ENCODE results near the gene ZNF786. TPM values are rescaled to one million over a fixed set of nuclear protein-coding genes. Genes with fewer than 3 reads are reported as not detected.
"Not testable (repeated sequence)": the region's sequence is repeated elsewhere in the genome, so short reads cannot be mapped to it uniquely, and the experiment has no call there.

ZNF786 gene
- polyA plus RNA-seq, 6 donors from 2014 or later, result 3.6 to 15.1 (median 6.3) TPM

DNA sequence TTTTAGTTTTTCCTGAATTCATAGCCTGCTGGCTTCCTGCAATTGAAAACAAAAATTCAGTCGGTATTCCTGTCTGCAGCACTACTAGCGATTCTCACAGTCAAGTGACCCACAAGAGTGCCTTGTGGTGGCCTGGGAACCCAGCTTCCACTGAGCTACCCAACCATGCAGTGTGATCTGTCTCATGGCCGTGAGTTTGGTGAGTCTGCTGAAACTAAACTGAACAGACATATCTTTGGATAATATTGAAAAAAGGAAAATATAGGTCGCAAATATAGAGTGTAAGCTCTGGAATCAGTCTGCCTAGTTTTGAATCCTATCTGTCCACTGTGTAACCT is 18.1 kb downstream of the ZNF786 start:
- Mint-ChIP-seq H3K4me1 (peaks cover 4 to 5% (median 4%) of the 10 kb centered on the region in 3 donors), H3K27me3 (no peaks in the 10 kb centered on the region), H3K27ac (peak overlapping the region in 1 of 6 donors; percentile 31), H3K4me3 (peak overlapping the region in 1 of 8 donors; percentile 43), H3K9me3 (no peaks in the 10 kb centered on the region), H3K36me3 (peaks cover 8 to 11% of the 10 kb centered on the region in 2 donors)
- no peak for DNase-seq
- ATAC-seq (ENCODE audit: low read depth in 2 of 2), result no peak

DNA sequence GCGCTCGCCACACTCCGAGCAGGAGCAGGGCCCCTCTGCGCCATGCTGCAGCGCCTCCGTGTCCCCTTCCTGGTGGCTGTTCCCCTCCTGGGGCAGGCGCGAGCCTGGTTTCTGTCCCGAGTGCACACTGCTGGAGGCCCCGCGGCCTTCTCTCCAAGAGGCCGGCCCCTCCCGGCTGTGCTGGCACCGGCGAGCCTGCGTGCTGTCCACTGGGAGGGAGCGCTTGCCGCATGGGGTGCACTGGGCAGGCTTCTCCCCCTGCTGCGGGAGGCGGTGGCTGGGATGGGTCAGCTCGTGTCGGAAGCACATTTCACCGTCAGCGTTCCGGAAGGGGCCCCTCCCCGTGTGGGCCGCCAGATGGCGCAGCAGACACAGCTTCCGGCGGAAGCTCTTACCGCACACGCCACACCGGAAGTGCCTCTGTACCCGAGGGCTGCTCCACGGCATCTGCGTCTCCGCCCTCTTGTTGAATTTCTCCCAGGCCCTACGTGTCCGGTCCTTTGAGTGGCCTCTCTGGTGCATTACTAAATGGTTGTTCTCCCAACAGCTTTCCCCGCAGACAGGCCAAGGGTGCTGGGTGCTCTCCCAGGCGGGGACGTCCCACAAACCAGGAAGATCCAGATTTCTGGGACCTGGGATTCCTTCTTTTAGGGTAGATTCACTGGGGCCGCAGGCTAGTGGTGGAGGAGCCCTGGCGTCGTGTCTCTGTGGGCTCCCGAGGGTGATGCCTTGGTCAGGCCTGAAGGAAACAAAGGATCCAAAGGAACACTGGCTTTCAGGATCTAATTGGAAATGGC is 18.7 kb downstream of the ZNF786 start:
- H3K36me3 Mint-ChIP-seq, result peaks cover 4 to 6% of the 10 kb centered on the region in 2 donors
- no peaks in the 10 kb centered on the region for H3K9me3 Mint-ChIP-seq
- H3K27ac Mint-ChIP-seq, result no peak overlapping the region
- ATAC-seq (ENCODE audit: low read depth in 2 of 2) (peak; percentile 38 to 63), DNase-seq (no peak)
- peaks cover 4 to 5% (median 4%) of the 10 kb centered on the region in 3 donors for H3K4me1 Mint-ChIP-seq
- H3K27me3 Mint-ChIP-seq, result no peaks in the 10 kb centered on the region
- peak overlapping the region in 2 of 8 donors; percentile 43 to 52 for H3K4me3 Mint-ChIP-seq

DNA sequence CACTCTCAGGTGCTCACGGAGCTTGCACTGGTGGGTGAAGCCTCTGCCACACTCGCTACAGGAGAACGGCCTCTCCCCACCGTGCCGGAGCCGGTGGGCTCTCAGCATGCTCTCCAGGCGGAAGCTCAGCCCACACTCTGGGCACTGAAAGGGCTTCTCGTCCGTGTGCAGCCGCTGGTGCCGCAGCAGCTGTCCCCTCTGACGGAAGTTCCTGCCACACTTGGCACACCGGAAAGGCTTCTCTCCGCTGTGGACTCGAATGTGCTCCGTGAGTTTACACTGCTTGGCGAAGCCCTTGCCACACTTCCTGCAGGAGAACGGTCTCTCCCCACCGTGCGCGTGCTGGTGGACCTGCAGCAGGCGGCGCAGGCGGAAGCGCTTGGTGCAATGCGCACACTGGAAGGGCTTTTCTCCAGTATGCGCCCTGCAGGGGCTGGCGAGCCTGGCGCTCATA is 19.3 kb downstream of the ZNF786 start:
- no peaks in the 10 kb centered on the region for H3K36me3 Mint-ChIP-seq

DNA sequence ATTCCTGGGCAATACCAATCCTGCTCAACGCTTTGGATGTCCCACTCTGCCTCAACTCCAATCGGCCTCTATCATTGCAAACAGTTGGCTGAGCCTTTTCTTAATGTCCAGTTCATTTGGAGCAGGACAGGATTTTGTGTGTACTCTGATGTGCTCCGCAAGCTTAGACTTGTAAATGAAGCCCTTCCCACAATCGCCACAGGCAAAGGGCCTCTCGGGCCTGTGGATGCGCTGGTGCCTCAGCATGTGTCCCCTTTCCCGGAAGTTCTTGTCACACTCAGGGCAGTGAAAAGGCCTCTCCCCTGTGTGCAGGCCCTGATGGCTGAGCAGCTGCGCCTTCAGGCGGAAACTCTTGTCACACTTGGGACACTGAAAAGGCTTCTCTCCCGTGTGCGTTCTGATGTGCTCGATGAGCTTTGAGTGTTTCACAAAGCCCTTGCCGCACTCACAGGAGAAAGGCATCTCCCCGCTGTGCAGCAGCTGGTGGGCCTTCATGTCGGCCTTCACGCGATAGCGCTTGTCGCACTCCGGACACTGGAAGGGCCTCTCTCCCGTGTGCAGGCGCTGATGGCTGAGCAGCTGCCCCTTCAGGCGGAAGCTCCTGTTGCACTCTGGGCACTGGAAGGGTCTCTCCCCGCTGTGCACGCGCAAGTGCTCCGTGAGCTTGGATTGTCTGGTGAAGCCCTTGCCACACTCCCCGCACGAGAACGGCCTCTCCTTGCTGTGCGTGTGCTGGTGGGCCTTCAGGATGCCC is 20.0 kb downstream of the ZNF786 start:
- ATAC-seq (ENCODE audit: low read depth in 2 of 2) (no peak), DNase-seq (no peak)
- H3K4me1 Mint-ChIP-seq, result peaks cover 0 to 7% (median 5%) of the 10 kb centered on the region in 3 donors
- H3K4me3 Mint-ChIP-seq, result no peak overlapping the region
- no peaks in the 10 kb centered on the region for H3K36me3 Mint-ChIP-seq
- no peak overlapping the region for H3K27ac Mint-ChIP-seq
- H3K9me3 Mint-ChIP-seq, result no peaks in the 10 kb centered on the region
- no peaks in the 10 kb centered on the region for H3K27me3 Mint-ChIP-seq

More for the DNA sequence above, 19.3 kb downstream of the ZNF786 start:
- Mint-ChIP-seq H3K27ac (no peak overlapping the region), H3K4me1 (peaks cover 0 to 5% (median 4%) of the 10 kb centered on the region in 3 donors), H3K4me3 (peak overlapping the region in 1 of 8 donors; percentile 34), H3K9me3 (no peaks in the 10 kb centered on the region), H3K27me3 (no peaks in the 10 kb centered on the region)
- ATAC-seq (ENCODE audit: low read depth in 2 of 2) (no peak), DNase-seq (no peak)

DNA sequence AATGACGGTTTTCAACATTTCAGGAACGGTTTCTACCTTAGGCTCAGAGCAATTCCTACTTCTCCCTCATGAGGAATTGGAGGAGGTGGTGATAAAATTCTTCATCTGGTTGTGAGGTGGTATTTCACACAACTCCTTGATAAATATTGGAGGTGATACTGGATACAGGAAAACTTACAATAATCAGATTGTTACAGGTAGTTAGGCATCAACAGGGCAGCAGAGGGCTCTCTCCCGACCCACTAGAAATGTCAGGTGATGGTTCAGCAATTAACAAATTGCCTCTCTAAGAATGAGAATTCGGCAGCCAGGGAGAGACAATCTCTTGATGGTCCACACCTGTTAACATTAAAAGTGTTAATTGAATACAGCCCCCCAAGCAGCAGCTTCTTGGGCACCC is 22.6 kb downstream of the ZNF786 start:
- ATAC-seq (ENCODE audit: low read depth in 2 of 2), result no peak
- Mint-ChIP-seq H3K36me3 (no peaks in the 10 kb centered on the region), H3K27me3 (no peaks in the 10 kb centered on the region), H3K27ac (peak overlapping the region in 3 of 6 donors; percentile 17 to 62 (median 24)), H3K9me3 (no peaks in the 10 kb centered on the region), H3K4me1 (peaks cover 6 to 15% (median 14%) of the 10 kb centered on the region in 3 donors), H3K4me3 (peak overlapping the region in 2 of 8 donors; percentile 39 to 73)
- no peak for DNase-seq

DNA sequence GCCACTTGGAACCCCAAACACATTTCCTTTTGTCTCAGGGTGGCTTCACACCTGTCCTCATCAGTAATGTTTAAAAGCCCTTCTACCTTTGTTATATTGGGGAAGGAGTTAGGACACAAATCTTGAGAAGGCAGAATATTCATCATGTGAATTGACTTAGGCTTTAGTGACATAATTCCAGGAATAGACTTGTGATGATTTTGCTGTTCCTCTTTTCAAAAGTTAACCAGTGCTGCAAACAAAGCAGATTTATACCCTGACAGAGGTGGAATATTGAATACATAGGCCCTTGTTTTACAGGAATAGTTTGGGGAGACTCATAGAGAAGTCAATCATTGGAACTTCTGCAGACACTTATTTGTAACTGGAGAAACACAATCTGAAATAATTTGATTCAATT is 27.0 kb downstream of the ZNF786 start:
- ATAC-seq (ENCODE audit: low read depth in 2 of 2) (no peak), DNase-seq (no peak)
- Mint-ChIP-seq H3K36me3 (no peaks in the 10 kb centered on the region), H3K4me3 (peak overlapping the region in 3 of 8 donors; percentile 18 to 65 (median 51)), H3K27ac (peak overlapping the region in 2 of 6 donors; percentile 10 to 20), H3K4me1 (peaks cover 6 to 23% (median 18%) of the 10 kb centered on the region in 3 donors), H3K27me3 (no peaks in the 10 kb centered on the region), H3K9me3 (no peaks in the 10 kb centered on the region)

DNA sequence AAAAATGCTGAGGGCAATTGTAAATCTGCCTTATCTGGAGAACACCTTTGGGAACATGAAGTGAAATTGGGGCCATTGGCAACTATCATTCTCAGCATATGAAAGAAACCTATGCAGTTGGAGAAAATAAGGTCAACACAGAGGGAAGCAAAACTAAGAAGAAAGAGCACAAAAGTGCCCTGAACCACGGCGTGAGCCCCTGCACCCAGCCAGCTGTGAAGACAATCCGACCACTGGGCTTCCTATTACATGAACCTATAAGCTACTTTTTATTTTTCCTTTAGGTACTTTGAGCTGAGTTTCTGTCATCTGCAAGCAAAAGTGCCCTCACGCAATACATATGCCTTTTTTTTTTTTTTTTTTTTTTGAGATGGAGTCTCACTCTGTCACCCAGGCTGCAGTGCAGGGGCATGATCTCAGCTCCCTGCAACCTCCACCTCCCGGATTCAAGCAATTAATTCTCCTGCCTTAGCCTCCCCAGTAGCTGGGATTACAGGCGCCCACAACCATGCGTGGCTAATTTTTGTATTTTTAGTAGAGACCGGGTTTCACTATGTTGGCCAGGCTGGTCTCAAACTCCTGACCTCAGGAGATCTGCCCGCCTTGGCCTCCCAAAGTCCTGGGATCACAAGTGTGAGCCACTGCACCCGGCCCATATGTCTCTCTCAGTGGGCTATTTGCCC is 28.2 kb downstream of the ZNF786 start:
- peaks cover 6 to 19% (median 13%) of the 10 kb centered on the region in 3 donors for H3K4me1 Mint-ChIP-seq
- DNase-seq; H3K36me3 Mint-ChIP-seq; H3K27me3 Mint-ChIP-seq; ATAC-seq (ENCODE audit: low read depth in 2 of 2); H3K9me3 Mint-ChIP-seq: not testable (repeated sequence)
- H3K27ac Mint-ChIP-seq, result peak overlapping the region in 3 of 6 donors; percentile 44 to 63 (median 47)
- peak overlapping the region in 1 of 8 donors; percentile 65 for H3K4me3 Mint-ChIP-seq

DNA sequence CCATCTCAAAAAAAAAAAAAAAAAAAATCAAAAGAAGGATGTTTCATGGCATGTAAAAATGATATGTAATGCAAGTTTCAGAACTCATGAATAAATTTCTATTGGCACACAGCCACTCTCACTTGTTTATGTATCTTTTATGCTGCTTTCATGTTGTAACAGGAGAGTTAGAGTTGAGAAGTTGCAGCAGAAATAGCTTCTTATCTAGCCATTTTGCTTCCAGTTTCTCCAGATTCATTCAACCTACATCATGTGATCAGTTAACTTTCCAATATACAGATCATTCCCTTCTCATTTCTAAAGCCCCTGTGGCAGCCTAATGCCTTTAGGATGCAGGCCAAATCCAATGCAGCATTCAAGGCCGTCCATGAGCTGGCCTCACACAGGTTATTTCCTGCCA is 30.4 kb downstream of the ZNF786 start:
- no peaks in the 10 kb centered on the region for H3K36me3 Mint-ChIP-seq
- peak overlapping the region in 1 of 8 donors; percentile 39 for H3K4me3 Mint-ChIP-seq
- peaks cover 5 to 13% (median 10%) of the 10 kb centered on the region in 3 donors for H3K4me1 Mint-ChIP-seq
- H3K9me3 Mint-ChIP-seq, result no peaks in the 10 kb centered on the region
- no peak for DNase-seq
- no peaks in the 10 kb centered on the region for H3K27me3 Mint-ChIP-seq
- ATAC-seq (ENCODE audit: low read depth in 2 of 2), result no peak
- H3K27ac Mint-ChIP-seq, result peak overlapping the region in 3 of 6 donors; percentile 43 to 87 (median 83)

DNA sequence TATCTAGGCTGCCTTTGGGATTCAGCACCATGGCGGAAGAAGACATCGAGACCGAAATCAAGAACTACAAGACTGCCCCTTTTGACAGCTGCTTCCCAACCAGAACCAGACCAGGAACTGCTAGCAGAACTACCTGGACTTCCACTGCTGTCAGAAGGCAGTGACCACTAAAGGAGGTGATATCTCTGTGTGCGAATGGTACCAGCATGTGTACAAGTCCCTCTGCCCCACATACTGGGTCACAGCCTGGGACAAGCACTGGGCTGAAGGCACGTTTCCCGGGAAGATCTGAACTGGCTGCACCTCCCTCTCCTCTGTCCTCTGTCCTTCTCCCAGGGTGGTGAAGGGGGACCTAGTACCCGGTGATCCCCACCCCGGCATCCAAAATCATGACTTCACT is 36.6 kb downstream of the ZNF786 start:
- no peaks in the 10 kb centered on the region for H3K36me3 Mint-ChIP-seq
- no peaks in the 10 kb centered on the region for H3K4me1 Mint-ChIP-seq
- DNase-seq, result no peak
- H3K27me3 Mint-ChIP-seq, result peaks cover 6 to 9% (median 6%) of the 10 kb centered on the region in 3 donors
- peak overlapping the region in 1 of 8 donors; percentile 22 for H3K4me3 Mint-ChIP-seq
- ATAC-seq (ENCODE audit: low read depth in 2 of 2), result no peak
- H3K27ac Mint-ChIP-seq, result no peak overlapping the region
- peaks cover 0 to 2% (median 0%) of the 10 kb centered on the region in 7 donors for H3K9me3 Mint-ChIP-seq

DNA sequence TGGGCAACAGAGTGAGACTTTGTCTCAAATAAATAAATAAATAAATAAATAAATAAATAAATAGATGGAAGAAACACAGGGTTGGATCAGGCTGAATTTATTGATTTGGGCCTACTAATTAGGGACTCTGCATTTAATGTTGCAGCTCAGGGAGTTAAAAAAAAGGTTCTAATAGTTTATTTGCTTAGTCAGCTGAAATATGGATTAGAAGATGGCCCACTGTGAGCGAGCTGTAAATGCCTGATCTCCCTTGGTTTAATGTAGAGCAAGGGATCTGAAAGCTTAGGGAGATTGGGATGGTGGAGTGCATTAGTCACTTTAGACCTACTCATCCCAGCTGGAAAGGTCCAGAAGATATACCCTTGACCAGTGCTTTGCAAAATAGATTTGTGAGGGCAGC is 37.1 kb downstream of the ZNF786 start:
- Mint-ChIP-seq H3K27ac (no peak overlapping the region), H3K36me3 (no peaks in the 10 kb centered on the region), H3K27me3 (peaks cover 6 to 14% (median 6%) of the 10 kb centered on the region in 3 donors), H3K9me3 (peaks cover 0 to 4% (median 0%) of the 10 kb centered on the region in 7 donors), H3K4me1 (no peaks in the 10 kb centered on the region), H3K4me3 (no peak overlapping the region)
- DNase-seq, result no peak
- ATAC-seq (ENCODE audit: low read depth in 2 of 2), result no peak

DNA sequence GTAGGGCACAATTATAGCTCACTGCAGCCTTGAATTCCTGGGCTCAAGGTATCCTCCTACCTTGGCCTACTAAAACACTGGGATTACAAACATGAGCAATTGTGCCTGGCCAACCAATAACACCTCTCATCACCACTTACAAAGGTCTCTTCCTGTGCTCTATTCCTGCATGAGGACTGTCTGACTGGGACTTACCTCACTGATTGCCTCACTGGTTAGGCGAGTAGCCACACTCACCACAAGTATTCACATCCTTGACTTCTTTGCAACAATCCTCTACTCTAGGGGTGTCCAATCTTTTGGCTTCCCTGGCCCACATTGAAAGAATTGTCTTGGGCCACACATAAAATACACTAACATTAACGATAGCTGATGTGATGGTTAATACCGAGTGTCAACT is 39.6 kb downstream of the ZNF786 start:
- peaks cover 6 to 14% (median 6%) of the 10 kb centered on the region in 3 donors for H3K27me3 Mint-ChIP-seq
- peaks cover 0 to 4% (median 0%) of the 10 kb centered on the region in 7 donors for H3K9me3 Mint-ChIP-seq
- ATAC-seq (ENCODE audit: low read depth in 2 of 2) (no peak), DNase-seq (no peak)
- no peaks in the 10 kb centered on the region for H3K36me3 Mint-ChIP-seq
- no peaks in the 10 kb centered on the region for H3K4me1 Mint-ChIP-seq
- H3K4me3 Mint-ChIP-seq, result no peak overlapping the region
- peak overlapping the region in 1 of 6 donors; percentile 3 for H3K27ac Mint-ChIP-seq

DNA sequence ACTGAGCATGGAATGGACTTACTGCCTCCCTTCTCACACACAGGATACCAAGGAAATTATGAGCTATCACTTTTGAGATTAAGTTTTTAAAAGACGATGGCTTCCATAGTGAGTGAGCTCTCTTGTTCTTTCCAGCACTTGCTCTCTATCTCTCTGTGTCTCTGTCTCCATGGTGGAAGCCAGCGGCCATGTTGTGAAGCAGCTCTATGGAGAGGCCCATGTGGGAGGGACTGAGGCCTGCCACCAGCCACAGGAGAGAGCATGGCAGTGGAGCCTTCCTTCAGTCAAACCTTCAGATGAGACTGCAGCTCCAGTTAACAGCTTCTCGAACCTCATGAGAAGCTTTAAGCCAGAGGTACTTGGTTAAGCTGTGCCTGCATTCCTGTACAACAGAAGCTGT is 41.7 kb downstream of the ZNF786 start:
- Mint-ChIP-seq H3K27ac (peak overlapping the region in 1 of 6 donors; percentile 40), H3K4me3 (no peak overlapping the region), H3K4me1 (no peaks in the 10 kb centered on the region), H3K36me3 (no peaks in the 10 kb centered on the region), H3K9me3 (peaks cover 0 to 4% (median 0%) of the 10 kb centered on the region in 7 donors), H3K27me3 (peaks cover 6 to 14% (median 6%) of the 10 kb centered on the region in 3 donors)
- ATAC-seq (ENCODE audit: low read depth in 2 of 2), result no peak
- no peak for DNase-seq

DNA sequence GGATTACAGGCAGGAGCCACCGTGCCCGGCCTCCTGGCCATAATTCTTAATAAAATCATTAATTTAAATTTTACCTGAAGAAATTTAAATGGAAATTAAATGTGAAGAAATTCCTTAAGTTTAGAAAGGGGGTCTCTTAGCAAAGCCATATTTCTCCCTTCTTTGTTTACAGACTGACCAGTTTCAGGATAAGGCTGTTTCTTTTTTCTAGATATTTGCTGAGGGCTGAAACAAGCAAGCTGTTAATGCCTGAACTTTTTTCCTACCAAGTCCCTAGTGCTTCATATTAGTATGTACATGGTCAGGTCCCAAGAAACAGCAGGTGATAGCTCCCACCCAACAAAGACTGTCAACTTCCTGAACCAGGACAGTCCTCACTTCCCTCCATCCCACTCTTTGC is 44.1 kb downstream of the ZNF786 start:
- no peak for ATAC-seq (ENCODE audit: low read depth in 2 of 2)
- no peaks in the 10 kb centered on the region for H3K36me3 Mint-ChIP-seq
- no peaks in the 10 kb centered on the region for H3K4me1 Mint-ChIP-seq
- H3K9me3 Mint-ChIP-seq, result peaks cover 0 to 4% (median 0%) of the 10 kb centered on the region in 7 donors
- no peak overlapping the region for H3K4me3 Mint-ChIP-seq
- H3K27ac Mint-ChIP-seq, result no peak overlapping the region
- no peak for DNase-seq
- peaks cover 0 to 20% (median 6%) of the 10 kb centered on the region in 3 donors for H3K27me3 Mint-ChIP-seq

Measured in naive B cell (primary cell).